ENCODE data around the gene KRTAP9-7.

GRCh38 chr17:41308251-41308917 is 32.9 kb downstream of the KRTAP9-7 start:
- no peak for TF ChIP-seq CTCF (IDR thresholded peaks at IDR 0.05; ENCODE audit: low read length)
- TF ChIP-seq EZH2 (IDR thresholded peaks at IDR 0.05; ENCODE audit: borderline replicate concordance, low read length), result no peak

All from OCI-LY1 (cell line).